Esophagus (tissue), 2 donors: ENCODE measurements around the gene DCAF11. TPM values are rescaled to one million over a fixed set of nuclear protein-coding genes. Genes with fewer than 3 reads are reported as not detected.
A peak's percentile ranks its signal among the peaks of the same experiment; 100 is the strongest.

Experiments
- H3K27ac ChIP-seq, 2 donors: one replicate each; pipeline ENCODE4 v1.5.1; 2013; ENCODE audit warnings: low read depth in 2 of 2, mild to moderate bottlenecking in 2 of 2, inconsistent platforms in 1 of 2, low read length in 1 of 2, moderate library complexity in 1 of 2
- H3K27me3 ChIP-seq, 2 donors: one replicate each; pipeline ENCODE4 v1.6.1; 2013; ENCODE audit warnings: low read length in 2 of 2, control low read depth in 1 of 2, mild to moderate bottlenecking in 1 of 2; ENCODE audit not compliant: insufficient read depth in 2 of 2, control insufficient read depth in 1 of 2
- H3K36me3 ChIP-seq, 2 donors: one replicate each; pipeline ENCODE4 v1.6.1; 2013; ENCODE audit warnings: low read length in 1 of 2; ENCODE audit not compliant: control insufficient read depth in 2 of 2, insufficient read depth in 2 of 2
- H3K4me1 ChIP-seq, 2 donors: one replicate each; pipeline ENCODE4 v1.6.1; 2013; ENCODE audit warnings: low read length in 1 of 2; ENCODE audit not compliant: control insufficient read depth in 2 of 2, insufficient read depth in 2 of 2
- H3K4me3 ChIP-seq, 2 donors: one replicate each; pipeline ENCODE4 v1.5.1; 2013; ENCODE audit warnings: low read length in 2 of 2, mild to moderate bottlenecking in 2 of 2, low read depth in 1 of 2, moderate library complexity in 1 of 2
- H3K9me3 ChIP-seq, 2 donors: one replicate each; pipeline ENCODE4 v1.6.1; 2013; ENCODE audit warnings: mild to moderate bottlenecking in 2 of 2, low read depth in 1 of 2, low read length in 1 of 2, moderate library complexity in 1 of 2; ENCODE audit not compliant: control insufficient read depth in 2 of 2, insufficient read depth in 1 of 2
- WGBS, 2 donors: extraction: QIAGEN DNeasy Blood & Tissue Kit; methylation state at CpG; one replicate each; pipeline ENCODE4 v1.1.7; 2013; 5-methylcytosine and 5-hydroxymethylcytosine counted together
- polyA plus RNA-seq, 2 donors: library from polyadenylated mRNA; stranded (reverse); fragments of 200-250 nt; gene quantifications; one replicate each; pipeline ENCODE4 v1.2.3, GENCODE V29; 2013
- donor health status: healthy with polysubstance abuse.
- donor health status: Bipolar disorder and iron deficiency.

The DCAF11 gene
- polyA plus RNA-seq, 2 donors = 21.5 to 41.6 TPM

GRCh38 chr14:24145690-24146452, 31.3 kb downstream of the DCAF11 start:
- 7 to 10% methylated on average over 9 of the region's 9 CpGs for WGBS, 2 donors
- Histone ChIP-seq H3K9me3 (no peaks in the 10 kb centered on the region), H3K4me3 (peak overlapping the region; percentile 87 to 93), H3K36me3 (peaks cover 0 to 18% of the 10 kb centered on the region in 2 donors), H3K27ac (peak overlapping the region; percentile 92 to 97), H3K27me3 (no peaks in the 10 kb centered on the region), H3K4me1 (peaks cover 0 to 14% of the 10 kb centered on the region in 2 donors)

GRCh38 chr14:24146453-24146977, 31.9 kb downstream of the DCAF11 start, which contains the start of gene PSME2:
PSME2 (minus strand) TSS chr14:24146610; CDS start chr14:24146581, 29 bp downstream.
- no peaks in the 10 kb centered on the region for H3K9me3 ChIP-seq
- WGBS, 2 donors = 0 to 1% methylated on average over 25 of the region's 25 CpGs
- no peaks in the 10 kb centered on the region for H3K27me3 ChIP-seq
- peaks cover 3 to 24% of the 10 kb centered on the region in 2 donors for H3K36me3 ChIP-seq
- H3K27ac ChIP-seq = peak within 1 kb of the TSS; percentile 92 to 97
- peak within 1 kb of the TSS; percentile 87 to 93 for H3K4me3 ChIP-seq
- peaks cover 0 to 14% of the 10 kb centered on the region in 2 donors for H3K4me1 ChIP-seq

- H3K27ac ChIP-seq = peak within 1 kb of the TSS; percentile 92 to 97
- no peaks in the 10 kb centered on the region for H3K27me3 ChIP-seq
- 0 to 1% methylated on average over 57 of the region's 57 CpGs for WGBS, 2 donors
- H3K36me3 ChIP-seq = peaks cover 4 to 29% of the 10 kb centered on the region in 2 donors
- peaks cover 0 to 14% of the 10 kb centered on the region in 2 donors for H3K4me1 ChIP-seq
- H3K4me3 ChIP-seq = peak within 1 kb of the TSS; percentile 87 to 93
- no peaks in the 10 kb centered on the region for H3K9me3 ChIP-seq
Observed at GRCh38 chr14:24146978-24147760, 32.6 kb downstream of the DCAF11 start, which contains the start of gene RNF31. RNF31 (plus strand) TSS chr14:24147498; CDS start chr14:24147699, 201 bp downstream.

GRCh38 chr14:24147761-24148428, 33.3 kb downstream of the DCAF11 start:
- H3K9me3 ChIP-seq = no peaks in the 10 kb centered on the region
- H3K36me3 ChIP-seq = peaks cover 4 to 29% of the 10 kb centered on the region in 2 donors
- 4 to 5% methylated on average over 29 of the region's 29 CpGs for WGBS, 2 donors
- no peaks in the 10 kb centered on the region for H3K27me3 ChIP-seq
- H3K27ac ChIP-seq = peak overlapping the region; percentile 91 to 97
- H3K4me1 ChIP-seq = peaks cover 0 to 14% of the 10 kb centered on the region in 2 donors
- H3K4me3 ChIP-seq = peak overlapping the region; percentile 87 to 93

GRCh38 chr14:24149302-24149969, 34.9 kb downstream of the DCAF11 start:
- peaks cover 0 to 14% of the 10 kb centered on the region in 2 donors for H3K4me1 ChIP-seq
- no peaks in the 10 kb centered on the region for H3K27me3 ChIP-seq
- H3K36me3 ChIP-seq = peaks cover 4 to 24% of the 10 kb centered on the region in 2 donors
- no peak overlapping the region for H3K27ac ChIP-seq
- H3K4me3 ChIP-seq = no peak overlapping the region
- no peaks in the 10 kb centered on the region for H3K9me3 ChIP-seq
- WGBS, 2 donors = 95 to 97% methylated on average over 3 of the region's 3 CpGs

- Histone ChIP-seq H3K4me3 (no peak overlapping the region), H3K9me3 (no peaks in the 10 kb centered on the region), H3K27me3 (no peaks in the 10 kb centered on the region), H3K36me3 (peaks cover 5 to 26% of the 10 kb centered on the region in 2 donors), H3K4me1 (peaks cover 0 to 14% of the 10 kb centered on the region in 2 donors), H3K27ac (no peak overlapping the region)
- WGBS, 2 donors = 87 to 92% methylated on average over 9 of the region's 9 CpGs
Observed at GRCh38 chr14:24150061-24150460, 35.5 kb downstream of the DCAF11 start.

GRCh38 chr14:24150567-24150966, 36.0 kb downstream of the DCAF11 start:
- WGBS, 2 donors = 91 to 92% methylated on average over 9 of the region's 9 CpGs
- peaks cover 10 to 31% of the 10 kb centered on the region in 2 donors for H3K36me3 ChIP-seq

GRCh38 chr14:24150993-24151392, 36.4 kb downstream of the DCAF11 start:
- peaks cover 12 to 34% of the 10 kb centered on the region in 2 donors for H3K36me3 ChIP-seq
- peaks cover 0 to 8% of the 10 kb centered on the region in 2 donors for H3K4me1 ChIP-seq
- H3K4me3 ChIP-seq = no peak overlapping the region
- no peaks in the 10 kb centered on the region for H3K27me3 ChIP-seq
- no peaks in the 10 kb centered on the region for H3K9me3 ChIP-seq
- H3K27ac ChIP-seq = no peak overlapping the region
- 86 to 89% methylated on average over 9 of the region's 9 CpGs for WGBS, 2 donors

More at GRCh38 chr14:24150567-24150966, 36.0 kb downstream of the DCAF11 start:
- Histone ChIP-seq H3K9me3 (no peaks in the 10 kb centered on the region), H3K27ac (no peak overlapping the region), H3K27me3 (no peaks in the 10 kb centered on the region), H3K4me1 (peaks cover 0 to 10% of the 10 kb centered on the region in 2 donors), H3K4me3 (no peak overlapping the region)
